Superior temporal gyrus (tissue), 1 donor: ENCODE results near the gene COL26A1.
"Not testable (repeated sequence)": the region's sequence is repeated elsewhere in the genome, so short reads cannot be mapped to it uniquely, and the experiment has no call there.

Experiments used
- DNase-seq: peaks from one replicate; pipeline ENCODE4 v3.0.0-alpha.2; 2016; ENCODE audit errors: extremely low spot score

COL26A1 gene

DNA sequence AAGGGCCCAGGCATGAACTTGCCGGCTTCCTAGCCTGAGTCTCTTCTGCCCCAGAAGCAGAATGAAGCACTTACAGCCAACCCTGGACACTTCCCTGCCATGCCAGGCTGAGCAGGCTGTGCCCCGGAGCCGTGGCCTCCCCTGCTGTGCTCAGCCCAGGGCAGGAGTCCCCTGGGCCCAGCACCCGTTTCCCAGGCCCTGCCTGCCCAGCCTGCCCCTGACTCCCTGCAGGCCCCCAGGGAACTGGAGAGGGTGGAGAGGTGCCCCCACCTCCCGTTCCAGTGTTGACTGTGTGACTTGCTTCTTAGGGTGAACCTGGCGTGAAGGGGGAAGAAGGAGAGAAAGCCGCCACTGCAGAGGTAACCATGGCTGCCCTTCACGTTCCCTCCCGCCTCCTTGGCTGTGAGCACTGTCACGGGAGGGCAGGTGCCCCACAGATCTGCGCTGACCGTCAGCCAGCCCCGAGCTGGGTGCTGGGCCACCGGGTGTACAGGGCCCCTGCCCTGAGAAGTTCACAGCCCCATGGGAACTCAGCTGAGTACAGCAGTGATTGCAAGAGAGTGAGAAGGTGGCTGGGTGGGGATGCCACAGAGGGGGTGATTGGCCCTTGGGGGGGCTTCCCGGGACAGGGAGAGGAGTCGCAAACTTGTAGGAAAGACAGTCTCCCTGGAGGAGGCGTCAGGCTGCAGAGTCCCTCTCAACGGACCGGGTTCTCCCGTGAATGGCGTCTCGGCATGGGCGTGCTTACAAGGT, 190.5 kb downstream of the COL26A1 start:
- no peak for DNase-seq

DNA sequence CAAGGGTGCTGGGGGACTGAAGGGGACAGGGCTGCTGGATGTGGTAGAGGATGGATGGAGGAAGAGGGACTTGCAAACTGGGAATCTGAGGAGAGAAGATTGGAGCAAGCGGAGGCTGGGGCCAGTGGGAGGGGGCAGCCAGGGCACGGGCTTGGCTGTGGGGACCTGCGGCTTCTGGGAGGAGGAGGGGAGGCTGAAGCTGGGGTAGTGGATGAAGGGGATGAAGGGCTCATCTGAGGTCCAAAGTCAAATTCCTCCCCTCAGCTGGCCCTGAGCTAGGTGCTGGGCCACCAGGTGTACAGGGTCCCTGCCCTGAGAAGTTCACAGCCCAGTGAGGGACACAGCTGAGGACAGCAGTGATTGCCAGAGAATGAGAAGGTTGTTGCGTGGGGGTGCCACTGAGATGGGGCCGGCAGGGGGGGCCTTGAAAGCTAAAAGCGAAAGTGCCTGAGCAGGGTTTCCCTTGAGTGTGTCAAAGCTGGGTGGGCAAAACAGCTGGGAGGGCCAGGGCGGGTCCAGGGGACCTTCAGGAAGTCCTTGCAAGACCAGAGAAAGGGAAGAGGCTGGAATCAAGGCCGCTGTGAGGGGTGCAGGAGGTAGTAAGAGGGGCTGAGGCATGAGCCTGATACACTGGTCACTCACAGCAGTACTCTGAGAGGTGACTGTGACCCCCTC, 191.2 kb downstream of the COL26A1 start:
- DNase-seq = no peak

- DNase-seq = no peak
Measured at GRCh38 chr7:101554584-101555268, 192.1 kb downstream of the COL26A1 start.

DNA sequence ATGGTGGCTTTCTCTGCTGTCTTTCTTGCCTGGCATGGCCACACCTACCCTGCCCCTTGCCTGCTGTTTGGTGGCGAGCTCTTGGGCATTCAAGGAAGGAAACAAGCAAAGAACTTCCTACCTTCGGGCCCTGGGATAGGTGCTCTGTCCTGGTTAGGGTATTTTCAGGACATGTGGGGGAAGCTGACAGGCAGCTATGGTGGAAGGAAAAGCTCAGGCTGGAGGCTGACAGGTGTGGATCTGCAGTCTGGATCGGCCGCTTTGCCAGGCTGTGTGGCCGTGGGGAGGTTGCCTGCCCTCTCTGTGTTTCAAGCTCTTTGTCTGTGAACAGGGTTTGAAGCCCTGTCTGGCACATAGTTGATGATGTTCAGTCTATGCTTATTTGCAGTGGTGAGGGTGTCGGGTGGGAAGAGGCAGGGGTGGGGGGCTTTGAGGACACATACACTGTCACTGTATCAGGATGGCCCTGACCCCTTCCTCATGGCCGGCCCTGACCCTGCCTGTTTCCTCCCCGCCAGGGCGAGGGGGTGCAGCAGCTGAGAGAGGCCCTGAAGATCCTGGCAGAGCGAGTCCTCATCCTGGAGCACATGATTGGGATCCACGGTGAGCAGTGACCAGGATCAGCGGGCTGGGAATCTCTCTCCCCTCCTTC, 192.7 kb downstream of the COL26A1 start:
- no peak for DNase-seq

- DNase-seq = no peak
Measured at GRCh38 chr7:101555921-101556275, 193.2 kb downstream of the COL26A1 start.

DNA sequence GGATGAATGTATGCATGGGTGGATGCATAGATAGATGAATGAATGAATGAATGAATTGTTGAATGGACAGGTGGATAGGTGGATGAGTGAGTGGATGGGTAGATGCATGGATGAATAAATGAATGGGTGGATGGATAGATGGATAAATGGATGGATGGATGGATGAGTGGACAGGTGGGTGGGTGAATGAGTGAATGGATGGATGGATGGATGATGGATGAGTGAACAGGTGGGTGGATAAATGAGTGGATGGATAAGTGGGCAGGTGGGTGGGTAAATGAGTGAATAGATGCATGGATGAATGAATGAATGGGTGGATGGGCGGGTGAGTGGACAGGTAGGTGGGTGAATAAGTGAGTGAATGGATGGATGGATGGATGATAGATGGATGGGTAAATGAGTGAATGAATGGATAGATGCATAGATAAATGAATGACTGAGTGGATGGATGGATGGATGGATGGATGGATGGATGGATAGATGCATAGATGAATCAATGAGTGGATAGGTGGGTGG, 193.8 kb downstream of the COL26A1 start:
- no peak for DNase-seq

DNA sequence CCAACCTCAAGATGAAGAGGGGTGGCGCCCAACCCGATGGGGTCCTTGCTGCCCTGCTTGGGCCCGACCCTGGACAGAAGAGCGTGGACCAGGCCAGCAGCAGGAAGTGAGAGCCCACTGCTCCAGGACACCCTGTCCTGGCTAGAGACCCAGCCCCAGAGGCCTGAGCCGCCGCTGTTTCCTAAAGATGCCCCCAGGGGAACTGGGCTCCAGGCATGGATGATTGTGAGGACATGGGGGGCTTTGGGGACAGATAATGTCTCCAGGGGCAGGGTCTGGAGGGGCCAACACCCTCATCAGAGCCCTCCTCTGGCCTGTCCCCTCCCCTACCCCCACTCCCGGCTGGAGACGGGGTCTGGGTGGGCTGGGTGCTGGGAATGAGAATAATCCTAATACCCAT, 194.7 kb downstream of the COL26A1 start:
- no peak for DNase-seq

DNA sequence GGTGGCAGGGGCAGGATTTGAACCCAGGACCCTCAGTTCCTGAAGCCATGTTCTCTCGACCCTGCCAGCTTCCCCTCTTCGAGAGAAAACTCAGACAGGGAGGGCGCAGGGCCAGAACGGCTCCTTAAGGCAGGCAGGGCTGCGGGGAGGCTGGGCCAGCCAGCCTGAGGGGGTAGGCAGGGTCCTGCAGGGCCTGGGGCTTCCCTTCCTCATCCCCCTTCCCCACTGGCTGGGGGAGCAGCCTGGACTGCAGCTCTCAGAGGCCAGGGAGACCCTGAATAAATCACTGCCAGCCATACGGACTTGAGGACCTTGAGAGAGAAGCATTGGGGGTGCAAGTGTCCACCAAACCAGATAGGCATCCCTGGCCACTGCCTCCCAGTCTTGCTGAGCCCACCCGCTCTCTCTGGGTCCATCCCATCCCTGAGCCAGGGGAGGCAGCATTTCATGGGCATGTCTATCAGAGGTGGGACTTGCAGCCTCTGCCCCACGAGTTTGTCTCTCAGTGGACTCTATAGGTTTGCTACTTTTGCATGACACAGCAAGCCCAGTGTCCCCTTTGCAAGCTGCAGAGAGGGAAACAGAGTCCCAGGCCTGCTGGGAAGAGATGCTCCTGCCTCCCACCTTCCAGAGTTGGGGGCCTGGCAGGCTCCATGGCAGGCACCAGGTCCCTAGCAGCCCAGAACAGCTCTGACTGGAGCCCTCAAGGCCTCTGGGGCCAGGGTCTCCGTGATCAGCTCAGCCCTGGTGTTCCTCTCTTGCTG, 195.5 kb downstream of the COL26A1 start:
- DNase-seq = no peak

GRCh38 chr7:101558742-101559325, 196.2 kb downstream of the COL26A1 start:
- no peak for DNase-seq

- no peak for DNase-seq
Measured at GRCh38 chr7:101559586-101559985, 196.9 kb downstream of the COL26A1 start.

- DNase-seq = not testable (repeated sequence)
Measured at GRCh38 chr7:101560021-101560420, 197.3 kb downstream of the COL26A1 start.

DNA sequence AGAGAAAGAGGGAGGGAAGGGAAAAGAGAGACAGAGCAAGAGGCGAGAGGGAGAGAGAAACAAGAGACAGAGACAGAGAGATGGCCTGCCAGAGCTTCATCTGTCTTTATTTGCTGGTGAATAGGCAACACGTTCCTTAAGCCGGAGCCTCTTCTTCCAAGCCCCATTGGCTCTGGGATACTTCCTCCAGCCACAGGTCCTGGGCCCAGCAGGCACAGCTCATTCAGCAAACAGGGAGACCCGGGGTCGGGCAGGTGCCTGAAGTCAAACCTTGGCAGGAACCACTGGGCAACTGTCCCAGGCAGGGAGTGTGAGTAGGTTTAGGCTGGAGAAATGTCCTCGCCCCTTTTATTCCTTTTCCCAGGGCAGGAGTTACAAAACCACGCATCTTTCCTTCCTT, 198.2 kb downstream of the COL26A1 start:
- no peak for DNase-seq

- DNase-seq = not testable (repeated sequence)
Measured at GRCh38 chr7:101561293-101561692, 198.6 kb downstream of the COL26A1 start.

DNA sequence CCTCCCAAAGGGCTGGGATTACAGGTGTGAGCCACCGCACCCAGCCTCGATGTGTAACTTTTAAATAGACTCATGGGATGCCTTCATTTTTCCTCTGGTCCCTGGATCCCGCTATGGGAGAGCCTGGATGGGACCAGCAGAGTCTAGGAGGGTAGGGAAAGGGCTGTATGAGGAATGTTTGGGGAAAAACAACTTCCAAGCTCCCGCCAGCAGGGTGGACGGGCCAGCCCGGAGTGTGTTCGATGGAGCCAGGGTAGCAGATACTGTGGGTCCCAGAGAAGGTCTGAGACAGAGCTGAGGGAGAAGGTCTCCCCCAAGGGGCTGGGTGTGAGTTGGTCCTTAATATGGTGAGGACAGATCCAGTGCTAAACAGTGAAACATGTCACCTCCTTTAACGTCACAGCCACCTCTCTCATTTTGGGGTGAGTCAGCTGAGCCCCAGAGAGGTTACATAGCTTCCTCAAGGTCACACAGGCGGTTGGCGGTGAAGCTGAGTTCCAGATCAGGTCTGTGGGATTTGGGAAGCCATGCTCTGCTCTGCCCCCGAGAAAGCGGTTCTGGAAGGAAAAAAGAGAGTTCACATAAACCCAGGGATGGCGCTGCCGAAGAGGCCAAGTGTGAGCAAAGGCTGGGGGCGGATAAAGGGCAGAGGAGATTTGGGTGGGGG, 200.0 kb downstream of the COL26A1 start:
- DNase-seq = no peak

DNA sequence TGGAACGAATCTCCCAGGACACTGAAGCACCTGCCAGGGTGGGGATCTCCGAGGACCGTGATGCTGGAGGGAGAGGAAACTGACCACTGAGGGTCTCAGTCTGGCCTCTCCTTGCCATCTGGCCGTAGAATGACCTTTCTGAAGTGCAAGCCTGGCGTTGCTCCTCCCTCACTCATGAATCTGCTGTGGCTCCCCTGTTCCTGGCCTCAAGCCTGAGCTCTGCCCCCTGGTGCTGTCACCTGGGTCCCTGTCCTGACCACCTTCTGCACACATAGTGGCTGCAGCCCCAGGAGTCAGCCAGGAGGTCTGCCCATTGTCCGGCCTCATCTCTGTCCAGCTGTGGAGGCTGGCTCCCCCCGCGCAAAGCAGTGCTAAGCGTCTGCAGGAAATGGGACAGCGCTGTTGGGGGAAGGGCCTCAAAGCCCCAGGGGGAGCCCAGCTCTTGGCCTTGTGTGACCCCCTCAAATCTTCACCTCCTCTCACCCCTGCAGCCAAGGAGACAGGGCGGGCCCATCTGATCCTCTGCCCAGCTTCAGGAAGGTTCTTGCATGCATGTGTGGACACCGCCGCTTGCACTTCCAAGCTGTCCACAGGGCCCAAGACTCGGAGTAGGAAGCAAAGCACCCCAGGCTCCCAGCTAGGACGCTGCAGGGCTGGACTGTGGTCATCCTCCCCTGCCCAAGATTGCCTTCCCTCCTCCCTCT, 200.7 kb downstream of the COL26A1 start:
- no peak for DNase-seq

DNA sequence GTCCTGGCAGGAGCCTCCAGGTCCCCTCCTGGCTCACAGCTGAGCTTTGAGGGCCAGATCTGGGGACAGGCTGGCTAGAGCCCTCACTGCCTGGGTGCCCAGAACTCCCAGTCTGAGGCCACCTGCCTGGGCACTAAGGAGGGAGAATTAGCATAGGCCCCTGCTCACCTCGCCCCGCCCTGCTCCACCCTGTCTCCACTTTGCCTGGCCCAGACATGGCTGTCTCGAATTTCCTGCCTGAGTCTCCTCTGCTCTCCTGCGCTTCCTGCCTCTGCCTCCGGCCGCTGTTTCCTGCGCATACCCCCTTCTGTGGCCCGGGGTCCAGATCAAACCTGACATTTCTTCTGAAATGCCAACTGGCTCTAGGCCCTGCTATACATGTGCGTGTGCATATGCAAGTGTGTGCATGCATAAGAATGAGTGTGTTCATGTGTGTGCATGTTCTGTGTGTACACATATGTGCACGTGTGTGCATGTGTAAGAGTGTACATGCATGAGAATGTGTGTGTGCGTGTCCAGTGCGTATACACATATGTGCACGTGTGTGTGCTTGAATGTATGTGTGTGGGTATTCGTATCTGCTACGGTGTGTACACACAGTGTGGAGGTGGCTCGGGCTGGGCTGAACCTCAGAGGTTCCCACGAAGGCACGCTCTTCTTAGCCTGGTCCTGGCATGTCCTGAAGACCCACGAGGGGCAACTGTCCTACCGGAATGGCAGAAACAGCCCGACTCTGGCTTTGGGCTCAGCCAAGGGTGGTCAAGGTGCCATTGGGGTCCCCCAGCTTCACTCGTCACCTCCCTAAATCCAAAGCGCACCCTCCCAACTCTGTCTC, 201.5 kb downstream of the COL26A1 start:
- DNase-seq = no peak

GRCh38 chr7:101564778-101565211, 202.1 kb downstream of the COL26A1 start:
- no peak for DNase-seq

- DNase-seq = no peak
Measured at GRCh38 chr7:101565601-101566209, 203.0 kb downstream of the COL26A1 start.
